NT2/D1 (cell line): ENCODE results near the gene PTTG2.

ENCODE experiments used
- DNase-seq: peaks from one replicate; pipeline ENCODE4 v3.0.0-alpha.2; 2011; ENCODE audit warnings: low read depth, low spot score
- H3K27me3 ChIP-seq: 2 replicates; pipeline ENCODE4 v1.6.0; 2011; ENCODE audit warnings: mild to moderate bottlenecking; ENCODE audit not compliant: insufficient read length, insufficient read depth
- H3K36me3 ChIP-seq: 2 replicates; pipeline ENCODE4 v1.6.1; 2011; ENCODE audit warnings: mild to moderate bottlenecking, low read length, mixed read lengths; ENCODE audit not compliant: insufficient read depth, insufficient read length
- H3K4me1 ChIP-seq: 2 replicates; pipeline ENCODE4 v1.5.1; 2011; ENCODE audit not compliant: insufficient read depth, insufficient read length
- H3K4me3 ChIP-seq: 2 replicates; pipeline ENCODE4 v1.5.1; 2011; ENCODE audit warnings: low read depth; ENCODE audit not compliant: insufficient read length
- H3K9ac ChIP-seq: 2 replicates; pipeline ENCODE4 v1.6.0; 2011; ENCODE audit warnings: low read depth; ENCODE audit not compliant: insufficient read length
- H3K9me3 ChIP-seq: 2 replicates; pipeline ENCODE4 v1.5.1; 2011; ENCODE audit warnings: mild to moderate bottlenecking, low read length; ENCODE audit not compliant: insufficient read depth
- SUZ12 ChIP-seq: IDR thresholded peaks from 2 replicates; pipeline ENCODE4 v1.6.1; 2011; ENCODE audit not compliant: insufficient read length, insufficient read depth; ENCODE audit errors: extremely low read depth
- YY1 ChIP-seq: IDR thresholded peaks from 2 replicates; pipeline ENCODE4 v1.6.1; 2011; ENCODE audit not compliant: insufficient read length, insufficient read depth
- ZNF274 ChIP-seq: IDR thresholded peaks from 2 replicates; pipeline ENCODE4 v1.6.1; 2011; ENCODE audit warnings: mild to moderate bottlenecking, low read depth, low read length

The PTTG2 gene

DNA sequence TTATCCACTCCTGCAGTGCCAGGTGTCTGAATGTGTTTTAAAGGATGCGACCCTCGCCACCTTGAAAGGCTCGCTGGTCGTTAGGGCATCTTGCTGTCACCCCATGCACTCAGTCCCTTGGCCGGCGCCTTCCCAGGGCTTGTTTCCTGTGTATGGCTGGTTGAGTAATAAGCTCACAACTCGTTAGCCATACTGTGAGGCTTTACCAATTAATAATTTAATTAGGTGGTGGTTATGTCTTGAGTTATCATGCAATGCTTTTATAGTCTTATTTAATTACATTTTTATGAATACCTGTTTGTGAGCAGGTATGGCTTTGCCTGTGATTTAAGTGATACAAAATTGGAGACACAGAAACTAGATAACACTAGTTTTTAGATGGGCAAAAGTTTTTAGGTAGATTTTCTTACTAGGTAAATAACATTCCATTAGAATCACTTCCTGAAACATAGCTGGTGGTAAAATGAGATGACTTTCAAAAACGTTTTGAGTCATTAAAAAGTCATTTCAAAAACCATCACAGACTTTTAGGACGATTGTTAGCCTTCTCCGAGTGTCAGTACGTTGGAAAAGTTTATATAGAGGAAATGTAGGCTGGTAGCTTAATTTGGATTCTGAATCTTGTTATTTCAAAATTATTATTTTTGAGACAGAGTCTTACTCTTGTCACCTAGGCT lies 18.2 kb downstream of the PTTG2 start:
- no peak for TF ChIP-seq ZNF274
- no peak for DNase-seq
- peak overlapping the region; percentile 67 for H3K9ac ChIP-seq

GRCh38 chr4:37980246-37980645 lies 20.0 kb downstream of the PTTG2 start:
- TF ChIP-seq ZNF274 (no peak), YY1 (no peak), SUZ12 (no peak)
- H3K27me3 ChIP-seq, result no peaks in the 10 kb centered on the region
- H3K36me3 ChIP-seq, result no peaks in the 10 kb centered on the region
- peaks cover 4% of the 10 kb centered on the region for H3K4me1 ChIP-seq
- DNase-seq, result no peak
- no peak overlapping the region for H3K9ac ChIP-seq
- no peak overlapping the region for H3K4me3 ChIP-seq
- H3K9me3 ChIP-seq, result no peaks in the 10 kb centered on the region; the same call in 1 of the 2 replicates

More for the DNA sequence above, 18.2 kb downstream of the PTTG2 start:
- Histone ChIP-seq H3K27me3 (no peaks in the 10 kb centered on the region), H3K4me3 (peak overlapping the region; percentile 69), H3K4me1 (peaks cover 4% of the 10 kb centered on the region), H3K36me3 (no peaks in the 10 kb centered on the region), H3K9me3 (no peaks in the 10 kb centered on the region; the same call in 1 of the 2 replicates)

GRCh38 chr4:37981425-37981824 lies 21.2 kb downstream of the PTTG2 start:
- no peak overlapping the region for H3K9ac ChIP-seq
- DNase-seq, result no peak
- H3K4me1 ChIP-seq, result peaks cover 4% of the 10 kb centered on the region
- no peak for TF ChIP-seq SUZ12
- no peak for TF ChIP-seq YY1
- TF ChIP-seq ZNF274, result no peak
- H3K36me3 ChIP-seq, result no peaks in the 10 kb centered on the region
- H3K27me3 ChIP-seq, result no peaks in the 10 kb centered on the region
- no peak overlapping the region for H3K4me3 ChIP-seq
- no peaks in the 10 kb centered on the region for H3K9me3 ChIP-seq

DNA sequence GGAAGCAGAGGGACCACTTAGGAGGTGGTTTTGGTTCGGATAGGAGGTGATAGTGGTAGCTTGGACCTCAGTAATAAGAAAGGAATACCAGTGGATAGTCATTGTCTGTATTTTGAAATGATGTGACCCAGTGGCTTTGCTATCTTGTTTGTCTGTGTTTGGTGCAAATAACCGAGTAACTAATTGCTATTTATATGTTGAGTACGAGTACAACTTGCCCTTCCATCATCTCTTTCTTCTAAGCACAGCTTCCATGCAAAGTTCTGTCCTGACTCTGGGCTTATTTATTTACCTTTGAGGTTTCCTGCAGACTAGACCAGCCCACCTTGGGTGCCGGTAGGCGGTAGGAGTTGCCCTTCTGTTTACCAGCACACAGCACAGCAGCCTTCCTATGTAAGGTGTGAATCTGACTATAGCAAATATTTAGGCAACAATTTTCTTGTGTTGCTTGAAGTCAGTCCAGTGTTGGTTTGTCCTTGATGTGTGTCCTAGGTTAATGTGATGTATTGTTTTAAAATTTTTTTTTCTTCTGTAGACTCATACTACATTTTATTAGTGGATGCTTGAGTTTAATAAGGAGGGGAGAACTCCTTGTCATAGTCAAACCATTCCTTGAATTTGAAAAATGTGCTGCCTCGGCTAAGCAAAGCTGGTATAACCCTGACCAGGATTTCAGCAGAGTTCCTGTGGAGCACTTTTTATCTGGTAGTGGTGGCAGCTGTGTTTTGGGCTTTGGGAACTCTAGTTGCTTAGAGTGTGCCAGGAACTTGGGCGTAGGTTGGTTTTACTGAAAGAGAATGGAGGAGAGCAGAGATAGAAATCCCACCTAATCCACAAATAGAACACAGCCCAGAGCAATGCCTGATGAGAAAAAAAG lies 21.9 kb downstream of the PTTG2 start:
- Histone ChIP-seq H3K4me1 (peaks cover 4% of the 10 kb centered on the region), H3K9ac (no peak overlapping the region), H3K4me3 (no peak overlapping the region), H3K27me3 (no peaks in the 10 kb centered on the region), H3K9me3 (no peaks in the 10 kb centered on the region), H3K36me3 (no peaks in the 10 kb centered on the region)
- TF ChIP-seq YY1 (no peak), SUZ12 (no peak), ZNF274 (no peak)
- no peak for DNase-seq

GRCh38 chr4:37982736-37983135 lies 22.5 kb downstream of the PTTG2 start:
- Histone ChIP-seq H3K9me3 (no peaks in the 10 kb centered on the region), H3K9ac (no peak overlapping the region), H3K27me3 (no peaks in the 10 kb centered on the region), H3K4me3 (no peak overlapping the region), H3K4me1 (peaks cover 4% of the 10 kb centered on the region), H3K36me3 (no peaks in the 10 kb centered on the region)
- TF ChIP-seq SUZ12, result no peak
- TF ChIP-seq ZNF274, result no peak
- TF ChIP-seq YY1, result no peak
- DNase-seq, result no peak

DNA sequence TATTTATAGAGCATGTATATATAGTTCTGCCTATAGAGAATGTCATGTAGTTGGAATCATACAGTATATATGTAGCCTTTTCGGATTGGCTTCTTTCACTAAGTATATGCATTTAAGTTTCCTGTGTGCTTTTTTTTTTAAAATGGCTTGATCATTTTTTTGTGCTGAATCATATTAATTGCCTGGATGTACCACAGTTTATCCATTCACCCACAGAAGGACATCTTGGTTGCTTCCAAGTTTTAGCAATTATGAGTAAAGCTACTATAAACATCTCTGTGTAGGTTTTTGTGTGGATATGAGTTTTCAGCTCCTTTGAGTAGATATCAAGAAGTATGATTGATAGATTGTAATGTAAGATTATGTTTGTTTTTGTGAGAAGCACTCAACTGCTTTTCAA lies 23.8 kb downstream of the PTTG2 start:
- peaks cover 8% of the 10 kb centered on the region for H3K4me1 ChIP-seq
- no peak overlapping the region for H3K4me3 ChIP-seq
- DNase-seq, result no peak

DNA sequence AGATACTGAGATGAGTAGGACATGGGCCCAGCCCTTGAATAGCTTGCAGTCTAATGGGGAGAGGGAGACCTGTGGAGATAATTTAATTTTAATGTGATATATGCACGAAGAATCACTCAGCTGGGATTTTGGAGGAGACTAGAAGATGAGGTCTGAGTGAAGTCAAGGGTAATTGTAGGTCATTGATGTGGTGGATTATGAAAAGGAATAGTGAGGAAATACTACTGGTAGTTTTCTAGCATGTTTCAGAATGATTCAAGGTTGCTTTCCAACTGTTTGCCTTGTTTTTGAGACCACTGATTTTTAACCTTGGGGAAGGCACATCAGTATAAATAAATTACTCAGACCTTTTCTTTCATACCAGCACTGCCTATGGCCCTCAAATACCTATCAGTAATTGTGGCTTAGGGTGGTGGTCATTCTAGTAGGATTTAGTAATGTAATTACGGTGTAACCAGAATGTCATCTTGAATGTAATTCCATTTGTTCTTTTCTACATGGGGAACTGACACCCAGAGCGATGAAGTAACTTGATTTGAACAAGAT lies 25.6 kb downstream of the PTTG2 start:
- Histone ChIP-seq H3K9me3 (no peaks in the 10 kb centered on the region), H3K4me3 (no peak overlapping the region), H3K9ac (no peak overlapping the region), H3K27me3 (no peaks in the 10 kb centered on the region), H3K36me3 (no peaks in the 10 kb centered on the region), H3K4me1 (peaks cover 8% of the 10 kb centered on the region)
- TF ChIP-seq ZNF274, result no peak
- no peak for TF ChIP-seq YY1
- TF ChIP-seq SUZ12, result no peak
- DNase-seq, result no peak

More for the DNA sequence above, 23.8 kb downstream of the PTTG2 start:
- Histone ChIP-seq H3K9me3 (no peaks in the 10 kb centered on the region), H3K27me3 (no peaks in the 10 kb centered on the region), H3K36me3 (no peaks in the 10 kb centered on the region), H3K9ac (no peak overlapping the region)
- no peak for TF ChIP-seq SUZ12
- no peak for TF ChIP-seq ZNF274
- TF ChIP-seq YY1, result no peak
